Stimulated activated CD8-positive, alpha-beta memory T cell treated with anti-CD3 and anti-CD28 coated beads, Interleukin-4, amount 100 ng/mL, for 1 hour (primary cell): Measurements from ENCODE around the gene VAMP4.

Source experiments
- DNase-seq, 2 donors: peaks; one replicate each; pipeline ENCODE4 v3.0.0-alpha.2; 2020; ENCODE audit warnings: low read depth in 2 of 2, low spot score in 1 of 2

Gene VAMP4, protein sequence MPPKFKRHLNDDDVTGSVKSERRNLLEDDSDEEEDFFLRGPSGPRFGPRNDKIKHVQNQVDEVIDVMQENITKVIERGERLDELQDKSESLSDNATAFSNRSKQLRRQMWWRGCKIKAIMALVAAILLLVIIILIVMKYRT

DNA sequence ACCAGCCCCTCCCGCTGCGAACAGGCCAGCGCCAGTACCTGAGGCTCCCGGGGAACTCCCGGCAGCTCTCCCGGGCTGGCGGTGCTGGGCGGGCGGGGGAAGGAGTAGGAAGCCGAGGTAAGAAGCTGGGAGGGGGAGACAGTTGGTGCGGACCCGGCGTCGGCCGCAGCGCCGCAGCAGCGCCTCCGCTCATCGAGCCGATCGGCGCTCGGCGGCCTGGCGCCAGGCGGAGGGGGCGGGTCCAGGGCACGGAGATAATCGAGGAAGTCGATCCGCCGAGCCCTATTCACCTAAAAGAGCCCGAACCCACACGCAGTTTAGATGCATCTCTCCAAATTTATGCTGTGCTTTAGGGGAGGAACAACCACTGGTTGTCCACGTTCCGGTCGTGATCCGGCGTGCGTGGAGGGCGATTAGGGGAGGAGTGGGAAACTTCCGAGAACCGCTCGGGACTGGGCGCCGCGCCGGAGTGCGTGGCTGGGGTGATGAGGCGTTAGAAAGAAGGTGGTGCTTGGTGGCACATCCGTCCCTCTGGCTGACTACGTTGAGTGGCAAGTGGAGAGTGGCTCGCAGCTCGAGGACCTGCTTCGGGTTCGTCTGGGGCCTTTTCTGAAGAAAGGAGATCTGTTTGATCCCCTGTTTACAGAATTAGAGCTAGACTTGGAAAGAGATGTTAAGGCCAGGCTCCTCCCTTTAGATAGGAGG lies at the start of gene VAMP4:
Gene VAMP4 (minus strand): TSS at position 194 of the 705 bp plus-strand sequence. CDS start 3,651 bp downstream, outside the sequence.
- peak; percentile 65 to 73 for DNase-seq

- no peak for DNase-seq
These were observed 48.5 kb upstream of the VAMP4 start for GRCh38 chr1:171790318-171790717.

DNA sequence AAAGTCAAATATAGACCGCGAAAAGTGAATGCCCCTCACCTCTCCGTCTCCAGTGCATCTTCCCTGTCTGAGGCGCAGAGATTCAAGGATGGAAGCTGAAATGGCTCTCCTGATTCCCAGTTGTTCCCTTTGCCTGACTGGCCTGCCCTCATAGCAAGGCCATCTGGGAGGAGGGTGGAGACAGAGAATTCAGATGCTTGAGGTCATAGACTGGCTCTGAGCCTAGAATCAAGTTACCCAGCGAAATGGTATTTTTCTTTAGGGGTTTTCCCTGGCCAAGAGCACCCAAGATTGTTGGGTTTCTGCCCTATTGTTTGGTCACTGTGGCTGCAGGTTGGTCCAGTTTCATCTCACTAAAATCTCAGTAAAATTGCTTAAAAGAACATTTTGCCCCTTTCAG lies 46.8 kb upstream of the VAMP4 start:
- no peak for DNase-seq

- no peak for DNase-seq
These were observed 46.0 kb upstream of the VAMP4 start for GRCh38 chr1:171787686-171788480.

DNA sequence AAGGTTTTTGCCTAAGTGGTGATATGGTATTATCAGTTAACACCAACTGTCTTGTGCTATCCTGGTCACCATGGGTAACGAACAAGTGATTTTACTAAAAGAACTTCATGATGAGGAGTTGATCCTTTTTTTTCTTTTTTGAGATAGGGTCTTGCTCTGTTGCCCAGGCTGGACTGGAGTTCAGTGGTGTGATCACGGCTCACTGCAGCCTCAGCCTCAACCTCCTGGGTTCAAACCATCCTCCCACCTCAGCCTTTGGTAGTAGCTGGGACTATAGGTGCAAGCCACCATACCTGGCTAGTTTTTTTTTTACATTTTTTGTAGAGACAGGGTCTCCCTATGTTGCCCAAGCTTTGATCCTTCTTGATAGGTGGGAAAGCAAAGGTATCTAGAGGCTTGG lies 44.7 kb upstream of the VAMP4 start:
- DNase-seq: no peak

- DNase-seq: no peak
These were observed 43.9 kb upstream of the VAMP4 start for GRCh38 chr1:171785766-171786165.

- DNase-seq: no peak
These were observed 42.9 kb upstream of the VAMP4 start for GRCh38 chr1:171784784-171785183.

GRCh38 chr1:171783816-171784530 lies 42.1 kb upstream of the VAMP4 start:
- no peak for DNase-seq

- DNase-seq: peak; percentile 93 to 96
These were observed 39.5 kb upstream of the VAMP4 start, which contains the start of gene METTL13 for GRCh38 chr1:171781176-171781875. TSS of gene METTL13 (plus strand) at chr1:171781660. CDS start at chr1:171781968, 308 bp downstream.

GRCh38 chr1:171780583-171781175 lies 38.8 kb upstream of the VAMP4 start:
- no peak for DNase-seq

DNA sequence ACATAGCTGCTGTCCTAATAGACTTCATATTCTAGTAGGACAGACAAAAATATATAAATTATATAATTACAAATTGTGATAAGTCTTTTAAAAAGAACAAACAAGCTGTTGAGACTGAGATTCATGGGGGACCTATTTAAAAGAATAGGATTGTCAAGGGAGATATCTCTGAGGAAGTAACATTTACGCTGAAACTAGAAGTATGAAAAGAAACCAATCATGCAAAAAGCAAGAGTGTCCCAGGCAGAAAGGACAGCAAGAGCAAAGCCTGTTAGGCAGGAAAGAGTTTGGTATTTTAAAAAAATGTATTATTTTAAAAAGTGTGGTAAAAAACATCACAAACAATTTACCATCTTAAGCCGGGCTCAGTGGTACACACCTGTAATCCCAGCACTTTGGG lies 30.4 kb upstream of the VAMP4 start:
- DNase-seq: no peak

GRCh38 chr1:171769754-171770153 lies 27.9 kb upstream of the VAMP4 start:
- DNase-seq: no peak

GRCh38 chr1:171769171-171769570 lies 27.3 kb upstream of the VAMP4 start:
- no peak for DNase-seq

- DNase-seq: no peak
These were observed 21.9 kb upstream of the VAMP4 start for GRCh38 chr1:171763764-171764163.

DNA sequence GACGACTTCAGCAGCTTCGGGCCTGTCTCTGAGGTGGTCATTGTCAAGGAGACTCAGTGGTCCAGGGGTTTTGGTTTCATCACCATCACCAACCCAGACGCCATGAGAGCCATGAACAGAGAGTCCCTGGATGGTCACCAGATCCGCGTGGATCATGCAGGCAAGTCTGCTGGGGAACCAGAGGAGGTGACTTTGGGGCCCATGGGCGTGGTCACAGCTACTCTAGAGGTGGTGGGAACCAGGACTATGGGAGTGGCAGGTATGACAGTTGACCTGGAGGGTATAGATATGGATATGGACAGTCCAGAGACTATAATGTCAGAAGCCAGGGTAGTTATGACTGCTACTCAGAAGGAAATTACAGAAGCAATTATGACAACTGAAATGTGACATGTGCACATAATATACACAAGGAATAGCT lies 20.3 kb upstream of the VAMP4 start:
- no peak for DNase-seq

- no peak for DNase-seq
These were observed 16.1 kb upstream of the VAMP4 start for GRCh38 chr1:171758011-171758410.

- no peak for DNase-seq
These were observed 15.0 kb upstream of the VAMP4 start for GRCh38 chr1:171756856-171757255.

DNA sequence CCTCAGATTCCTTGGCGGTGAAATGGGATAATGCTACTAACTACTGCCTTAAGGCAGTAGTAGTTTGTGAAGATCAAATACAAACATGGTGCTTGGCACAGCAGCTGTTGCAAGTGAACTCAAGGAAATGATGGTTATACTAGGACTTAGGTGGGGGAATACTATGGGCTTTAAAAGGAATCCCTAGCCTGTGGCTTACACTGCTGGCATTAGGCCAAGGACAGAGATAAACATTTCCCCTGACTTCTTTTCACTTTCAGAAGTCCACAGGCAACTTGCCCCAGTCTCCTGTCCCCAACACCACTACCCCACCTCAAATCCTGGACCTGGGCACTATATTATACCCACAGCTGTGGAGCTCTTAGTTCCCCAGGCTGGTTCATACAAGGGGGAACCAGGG lies 13.1 kb upstream of the VAMP4 start:
- no peak for DNase-seq

- no peak for DNase-seq
These were observed 12.5 kb upstream of the VAMP4 start for GRCh38 chr1:171754353-171754705.

DNA sequence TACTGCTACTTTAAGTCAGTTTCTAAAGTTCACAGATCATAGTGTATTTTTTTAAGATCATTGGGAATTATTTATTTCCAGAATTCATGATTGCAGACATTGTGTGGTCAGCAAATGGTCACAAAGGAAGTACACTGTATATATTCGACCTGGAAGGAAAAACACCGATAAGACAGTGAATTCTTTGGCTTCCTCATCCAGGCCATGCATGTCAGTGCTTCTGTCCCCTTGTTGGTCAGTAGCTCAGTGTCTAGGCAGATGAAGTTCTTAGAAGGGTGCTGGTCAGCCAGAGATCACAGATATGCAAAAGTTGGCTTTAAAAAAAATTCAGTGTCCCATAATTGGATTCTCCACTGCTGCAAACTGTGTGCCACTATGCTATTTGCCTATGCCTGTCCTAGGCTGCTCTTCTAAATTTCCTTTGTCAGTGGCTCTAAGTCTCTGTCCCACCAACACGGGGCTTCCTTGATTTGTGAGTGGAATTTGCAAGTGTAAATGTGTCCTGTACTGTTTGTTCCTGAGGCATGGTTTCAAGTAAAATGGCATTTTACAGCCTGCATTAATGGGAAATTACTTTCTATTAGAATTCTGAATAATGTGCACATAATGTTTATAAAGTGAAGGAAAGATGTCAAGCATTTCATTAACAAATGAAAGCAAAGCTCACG lies 12.0 kb upstream of the VAMP4 start:
- no peak for DNase-seq
